Thoracic aorta (tissue), 2 donors: ENCODE measurements around the gene STK32C. TPM values are rescaled to one million over a fixed set of nuclear protein-coding genes. Genes with fewer than 3 reads are reported as not detected.

Source experiments
- ATAC-seq: fragments of 150-250 bp; one replicate; pipeline ENCODE4 v1.8.0; 2017; ENCODE audit warnings: low read depth; ENCODE audit not compliant: insufficient number of reproducible peaks, low FRiP score
- DNase-seq: peaks from one replicate; pipeline ENCODE4 v3.0.0-alpha.2; 2020; ENCODE audit warnings: low spot score
- H3K27ac ChIP-seq, 2 donors: fragments of 200-600 bp; sonication (generic); 1 replicate in 1 of 2; 2 replicates in 1 of 2; pipeline ENCODE4 v1.5.1; 2016; ENCODE audit warnings: mild to moderate bottlenecking in 2 of 2, moderate library complexity in 2 of 2
- H3K27me3 ChIP-seq: fragments of 200-600 bp; sonication (generic); replicated peaks from 2 replicates; pipeline ENCODE4 v1.6.0; 2016; ENCODE audit warnings: mild to moderate bottlenecking; ENCODE audit not compliant: insufficient read depth
- H3K36me3 ChIP-seq: fragments of 200-600 bp; sonication (generic); one replicate; pipeline ENCODE4 v1.5.1; 2016
- H3K4me1 ChIP-seq, 2 donors: fragments of 200-600 bp; sonication (generic); 1 replicate in 1 of 2; 2 replicates in 1 of 2; pipeline versions ENCODE4 v1.5.1 to v1.6.0; 2016; ENCODE audit warnings: low read depth in 2 of 2, mild to moderate bottlenecking in 1 of 2; ENCODE audit not compliant: control insufficient read depth in 1 of 2
- H3K4me3 ChIP-seq: fragments of 200-600 bp; sonication (generic); 2 replicates; pipeline ENCODE4 v1.5.1; 2016; ENCODE audit warnings: mild to moderate bottlenecking
- H3K9me3 ChIP-seq: fragments of 200-600 bp; sonication (generic); 2 replicates; pipeline ENCODE4 v1.5.1; 2016
- CTCF ChIP-seq: fragments of 200-600 bp; sonication (generic); IDR thresholded peaks from one replicate; pipeline ENCODE4 v1.5.1; 2019; ENCODE audit warnings: antibody characterized with exemption
- total RNA-seq, 2 donors: library from RNA; depleted of rRNA; stranded (reverse); fragments of >200 nt; gene quantifications; one replicate each; pipeline versions ENCODE4 v1.1.0 to v1.2.3, GENCODE V29; 2016

The STK32C gene
- total RNA-seq, 2 donors from 2014 or later: 1.1 to 4.2 TPM

GRCh38 chr10:132213917-132214316, 93.8 kb downstream of the STK32C start:
- Histone ChIP-seq H3K9me3 (peaks cover 7% of the 10 kb centered on the region), H3K27ac (no peak overlapping the region), H3K27me3 (no peaks in the 10 kb centered on the region), H3K36me3 (no peaks in the 10 kb centered on the region), H3K4me1 (no peaks in the 10 kb centered on the region), H3K4me3 (no peak overlapping the region)
- DNase-seq (no peak), ATAC-seq (no peak)
- TF ChIP-seq CTCF: no peak

GRCh38 chr10:132212816-132213215, 94.9 kb downstream of the STK32C start:
- DNase-seq: no peak
- no peaks in the 10 kb centered on the region for H3K36me3 ChIP-seq
- ATAC-seq: no peak
- peaks cover 7% of the 10 kb centered on the region for H3K9me3 ChIP-seq
- no peak overlapping the region for H3K27ac ChIP-seq
- no peak overlapping the region for H3K4me3 ChIP-seq
- no peaks in the 10 kb centered on the region for H3K4me1 ChIP-seq
- H3K27me3 ChIP-seq: no peaks in the 10 kb centered on the region
- no peak for TF ChIP-seq CTCF

GRCh38 chr10:132211246-132211645, 96.5 kb downstream of the STK32C start:
- Histone ChIP-seq H3K27ac (no peak overlapping the region), H3K4me3 (no peak overlapping the region), H3K4me1 (no peaks in the 10 kb centered on the region), H3K27me3 (no peaks in the 10 kb centered on the region), H3K36me3 (no peaks in the 10 kb centered on the region), H3K9me3 (peaks cover 2% of the 10 kb centered on the region)
- TF ChIP-seq CTCF: no peak
- ATAC-seq: no peak
- DNase-seq: no peak

GRCh38 chr10:132210766-132211165, 97.0 kb downstream of the STK32C start:
- TF ChIP-seq CTCF: no peak
- Histone ChIP-seq H3K27me3 (no peaks in the 10 kb centered on the region), H3K4me1 (no peaks in the 10 kb centered on the region), H3K9me3 (no peaks in the 10 kb centered on the region), H3K4me3 (no peak overlapping the region), H3K36me3 (no peaks in the 10 kb centered on the region), H3K27ac (no peak overlapping the region)
- ATAC-seq: no peak
- DNase-seq: no peak

GRCh38 chr10:132209978-132210530, 97.7 kb downstream of the STK32C start:
- no peaks in the 10 kb centered on the region for H3K36me3 ChIP-seq
- H3K4me3 ChIP-seq: no peak overlapping the region
- H3K9me3 ChIP-seq: no peaks in the 10 kb centered on the region
- DNase-seq: no peak
- ATAC-seq: no peak
- H3K27me3 ChIP-seq: no peaks in the 10 kb centered on the region
- no peaks in the 10 kb centered on the region for H3K4me1 ChIP-seq
- TF ChIP-seq CTCF: no peak
- H3K27ac ChIP-seq: no peak overlapping the region
